H1 (cell line): ENCODE measurements around the gene MVK. TPM values are rescaled to one million over a fixed set of nuclear protein-coding genes. Genes with fewer than 3 reads are reported as not detected.

ENCODE experiments used
- JUN ChIP-seq: IDR thresholded peaks from 2 replicates; pipeline ENCODE4 v1.6.1; 2011; ENCODE audit warnings: low read depth, mild to moderate bottlenecking, improper control_type of control experiment, low read length
- SUZ12 ChIP-seq: fragments of 200-600 bp; sonication (generic); IDR thresholded peaks from 2 replicates; pipeline ENCODE4 v1.6.1; 2012; ENCODE audit warnings: mild to moderate bottlenecking, inconsistent platforms, low read length, moderate library complexity, mixed read lengths
- TCF12 ChIP-seq: IDR thresholded peaks from 2 replicates; pipeline ENCODE4 v1.6.1; 2011; ENCODE audit warnings: low read depth, mild to moderate bottlenecking, low read length
- polyA plus RNA-seq, 7 experiments: library from polyadenylated mRNA; depleted of rRNA in 3 of 7; stranded (reverse) in 5 of 7; unstranded in 2 of 7; fragments of >200 nt in 5 of 7; fragments of 200-250 nt in 2 of 7; gene quantifications; 1 replicate in 5 of 7; 2 replicates in 1 of 7; 4 replicates in 1 of 7; pipeline versions ENCODE4 v1.2.1 to v1.2.3, GENCODE V29; 2011 to 2013; ENCODE audit warnings: missing spikeins in 2 of 7, mixed read lengths in 2 of 7
- total RNA-seq: library from RNA; stranded (reverse); fragmentation: NEBNext Ultra II Directional; extraction: Animal tissue kit (Norgen Biotek cat#: 25700); gene quantifications from 2 replicates; pipeline ENCODE4 v1.2.1, GENCODE V29; 2021
- TF ChIP-seq, protein P1 (sequence below): fragments of 300-600 bp; sonication (generic); IDR thresholded peaks from 2 replicates; pipeline ENCODE4 v1.7.1; 2012; ENCODE audit warnings: low read length, moderate library complexity, mild to moderate bottlenecking, inconsistent platforms; ENCODE audit not compliant: insufficient replicate concordance

MVK gene
- total and polyA plus RNA-seq, 2 of the 8 experiments (the other 6 are each of a cell fraction or from before 2014, with no cell fraction given), result 15.7 to 20.9 TPM

DNA sequence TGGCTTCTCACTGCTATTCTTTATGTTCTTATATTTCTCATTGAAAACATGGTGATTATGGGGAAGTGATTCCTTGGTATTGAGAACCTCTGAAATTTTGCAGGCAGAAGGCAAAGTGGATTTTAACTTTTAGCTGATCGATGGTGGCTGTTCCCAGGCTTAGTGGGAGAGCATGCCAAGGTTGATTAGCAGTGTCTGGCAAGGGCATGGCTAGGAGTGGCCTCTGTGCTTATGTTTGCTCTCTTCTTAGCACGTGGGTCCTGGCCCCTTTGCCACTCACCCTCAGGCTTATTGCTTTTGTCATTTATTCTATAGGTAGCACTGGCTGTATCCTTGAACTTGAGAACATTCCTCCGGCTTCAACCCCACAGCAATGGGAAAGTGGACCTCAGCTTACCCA, 2.1 kb downstream of the MVK start (continued):
- TF ChIP-seq, protein P1, sequence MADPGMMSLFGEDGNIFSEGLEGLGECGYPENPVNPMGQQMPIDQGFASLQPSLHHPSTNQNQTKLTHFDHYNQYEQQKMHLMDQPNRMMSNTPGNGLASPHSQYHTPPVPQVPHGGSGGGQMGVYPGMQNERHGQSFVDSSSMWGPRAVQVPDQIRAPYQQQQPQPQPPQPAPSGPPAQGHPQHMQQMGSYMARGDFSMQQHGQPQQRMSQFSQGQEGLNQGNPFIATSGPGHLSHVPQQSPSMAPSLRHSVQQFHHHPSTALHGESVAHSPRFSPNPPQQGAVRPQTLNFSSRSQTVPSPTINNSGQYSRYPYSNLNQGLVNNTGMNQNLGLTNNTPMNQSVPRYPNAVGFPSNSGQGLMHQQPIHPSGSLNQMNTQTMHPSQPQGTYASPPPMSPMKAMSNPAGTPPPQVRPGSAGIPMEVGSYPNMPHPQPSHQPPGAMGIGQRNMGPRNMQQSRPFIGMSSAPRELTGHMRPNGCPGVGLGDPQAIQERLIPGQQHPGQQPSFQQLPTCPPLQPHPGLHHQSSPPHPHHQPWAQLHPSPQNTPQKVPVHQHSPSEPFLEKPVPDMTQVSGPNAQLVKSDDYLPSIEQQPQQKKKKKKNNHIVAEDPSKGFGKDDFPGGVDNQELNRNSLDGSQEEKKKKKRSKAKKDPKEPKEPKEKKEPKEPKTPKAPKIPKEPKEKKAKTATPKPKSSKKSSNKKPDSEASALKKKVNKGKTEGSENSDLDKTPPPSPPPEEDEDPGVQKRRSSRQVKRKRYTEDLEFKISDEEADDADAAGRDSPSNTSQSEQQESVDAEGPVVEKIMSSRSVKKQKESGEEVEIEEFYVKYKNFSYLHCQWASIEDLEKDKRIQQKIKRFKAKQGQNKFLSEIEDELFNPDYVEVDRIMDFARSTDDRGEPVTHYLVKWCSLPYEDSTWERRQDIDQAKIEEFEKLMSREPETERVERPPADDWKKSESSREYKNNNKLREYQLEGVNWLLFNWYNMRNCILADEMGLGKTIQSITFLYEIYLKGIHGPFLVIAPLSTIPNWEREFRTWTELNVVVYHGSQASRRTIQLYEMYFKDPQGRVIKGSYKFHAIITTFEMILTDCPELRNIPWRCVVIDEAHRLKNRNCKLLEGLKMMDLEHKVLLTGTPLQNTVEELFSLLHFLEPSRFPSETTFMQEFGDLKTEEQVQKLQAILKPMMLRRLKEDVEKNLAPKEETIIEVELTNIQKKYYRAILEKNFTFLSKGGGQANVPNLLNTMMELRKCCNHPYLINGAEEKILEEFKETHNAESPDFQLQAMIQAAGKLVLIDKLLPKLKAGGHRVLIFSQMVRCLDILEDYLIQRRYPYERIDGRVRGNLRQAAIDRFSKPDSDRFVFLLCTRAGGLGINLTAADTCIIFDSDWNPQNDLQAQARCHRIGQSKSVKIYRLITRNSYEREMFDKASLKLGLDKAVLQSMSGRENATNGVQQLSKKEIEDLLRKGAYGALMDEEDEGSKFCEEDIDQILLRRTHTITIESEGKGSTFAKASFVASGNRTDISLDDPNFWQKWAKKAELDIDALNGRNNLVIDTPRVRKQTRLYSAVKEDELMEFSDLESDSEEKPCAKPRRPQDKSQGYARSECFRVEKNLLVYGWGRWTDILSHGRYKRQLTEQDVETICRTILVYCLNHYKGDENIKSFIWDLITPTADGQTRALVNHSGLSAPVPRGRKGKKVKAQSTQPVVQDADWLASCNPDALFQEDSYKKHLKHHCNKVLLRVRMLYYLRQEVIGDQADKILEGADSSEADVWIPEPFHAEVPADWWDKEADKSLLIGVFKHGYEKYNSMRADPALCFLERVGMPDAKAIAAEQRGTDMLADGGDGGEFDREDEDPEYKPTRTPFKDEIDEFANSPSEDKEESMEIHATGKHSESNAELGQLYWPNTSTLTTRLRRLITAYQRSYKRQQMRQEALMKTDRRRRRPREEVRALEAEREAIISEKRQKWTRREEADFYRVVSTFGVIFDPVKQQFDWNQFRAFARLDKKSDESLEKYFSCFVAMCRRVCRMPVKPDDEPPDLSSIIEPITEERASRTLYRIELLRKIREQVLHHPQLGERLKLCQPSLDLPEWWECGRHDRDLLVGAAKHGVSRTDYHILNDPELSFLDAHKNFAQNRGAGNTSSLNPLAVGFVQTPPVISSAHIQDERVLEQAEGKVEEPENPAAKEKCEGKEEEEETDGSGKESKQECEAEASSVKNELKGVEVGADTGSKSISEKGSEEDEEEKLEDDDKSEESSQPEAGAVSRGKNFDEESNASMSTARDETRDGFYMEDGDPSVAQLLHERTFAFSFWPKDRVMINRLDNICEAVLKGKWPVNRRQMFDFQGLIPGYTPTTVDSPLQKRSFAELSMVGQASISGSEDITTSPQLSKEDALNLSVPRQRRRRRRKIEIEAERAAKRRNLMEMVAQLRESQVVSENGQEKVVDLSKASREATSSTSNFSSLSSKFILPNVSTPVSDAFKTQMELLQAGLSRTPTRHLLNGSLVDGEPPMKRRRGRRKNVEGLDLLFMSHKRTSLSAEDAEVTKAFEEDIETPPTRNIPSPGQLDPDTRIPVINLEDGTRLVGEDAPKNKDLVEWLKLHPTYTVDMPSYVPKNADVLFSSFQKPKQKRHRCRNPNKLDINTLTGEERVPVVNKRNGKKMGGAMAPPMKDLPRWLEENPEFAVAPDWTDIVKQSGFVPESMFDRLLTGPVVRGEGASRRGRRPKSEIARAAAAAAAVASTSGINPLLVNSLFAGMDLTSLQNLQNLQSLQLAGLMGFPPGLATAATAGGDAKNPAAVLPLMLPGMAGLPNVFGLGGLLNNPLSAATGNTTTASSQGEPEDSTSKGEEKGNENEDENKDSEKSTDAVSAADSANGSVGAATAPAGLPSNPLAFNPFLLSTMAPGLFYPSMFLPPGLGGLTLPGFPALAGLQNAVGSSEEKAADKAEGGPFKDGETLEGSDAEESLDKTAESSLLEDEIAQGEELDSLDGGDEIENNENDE, result no peak
- no peak for TF ChIP-seq SUZ12
- no peak for TF ChIP-seq TCF12
- no peak for TF ChIP-seq JUN
